ENCODE data around the gene E2F3. TPM values are rescaled to one million over a fixed set of nuclear protein-coding genes. Genes with fewer than 3 reads are reported as not detected.

E2F3 gene
- total and polyA plus RNA-seq, 9 donors, result 0.36 to 7.3 (median 2.7) TPM

- no peak for DNase-seq
- Histone ChIP-seq H3K4me3 (no peak overlapping the region), H3K9me3 (no peaks in the 10 kb centered on the region), H3K27ac (no peak overlapping the region), H3K27me3 (no peaks in the 10 kb centered on the region), H3K36me3 (no peaks in the 10 kb centered on the region), H3K4me1 (ENCODE audit: insufficient read depth) (no peaks in the 10 kb centered on the region)
- WGBS, 3 donors, result 94 to 98% (median 97%) methylated on average over 4 of the region's 4 CpGs
- intact Hi-C loops (cut with DNase I), result no loop called here
- TF ChIP-seq POLR2A (IDR thresholded peaks at IDR 0.05), result no peak
- TF ChIP-seq, protein P1, sequence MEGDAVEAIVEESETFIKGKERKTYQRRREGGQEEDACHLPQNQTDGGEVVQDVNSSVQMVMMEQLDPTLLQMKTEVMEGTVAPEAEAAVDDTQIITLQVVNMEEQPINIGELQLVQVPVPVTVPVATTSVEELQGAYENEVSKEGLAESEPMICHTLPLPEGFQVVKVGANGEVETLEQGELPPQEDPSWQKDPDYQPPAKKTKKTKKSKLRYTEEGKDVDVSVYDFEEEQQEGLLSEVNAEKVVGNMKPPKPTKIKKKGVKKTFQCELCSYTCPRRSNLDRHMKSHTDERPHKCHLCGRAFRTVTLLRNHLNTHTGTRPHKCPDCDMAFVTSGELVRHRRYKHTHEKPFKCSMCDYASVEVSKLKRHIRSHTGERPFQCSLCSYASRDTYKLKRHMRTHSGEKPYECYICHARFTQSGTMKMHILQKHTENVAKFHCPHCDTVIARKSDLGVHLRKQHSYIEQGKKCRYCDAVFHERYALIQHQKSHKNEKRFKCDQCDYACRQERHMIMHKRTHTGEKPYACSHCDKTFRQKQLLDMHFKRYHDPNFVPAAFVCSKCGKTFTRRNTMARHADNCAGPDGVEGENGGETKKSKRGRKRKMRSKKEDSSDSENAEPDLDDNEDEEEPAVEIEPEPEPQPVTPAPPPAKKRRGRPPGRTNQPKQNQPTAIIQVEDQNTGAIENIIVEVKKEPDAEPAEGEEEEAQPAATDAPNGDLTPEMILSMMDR (IDR thresholded peaks at IDR 0.05), result no peak
- TF ChIP-seq EP300 (IDR thresholded peaks at IDR 0.05), result no peak
These were observed 65.8 kb downstream of the E2F3 start for GRCh38 chr6:20467437-20467836.

DNA sequence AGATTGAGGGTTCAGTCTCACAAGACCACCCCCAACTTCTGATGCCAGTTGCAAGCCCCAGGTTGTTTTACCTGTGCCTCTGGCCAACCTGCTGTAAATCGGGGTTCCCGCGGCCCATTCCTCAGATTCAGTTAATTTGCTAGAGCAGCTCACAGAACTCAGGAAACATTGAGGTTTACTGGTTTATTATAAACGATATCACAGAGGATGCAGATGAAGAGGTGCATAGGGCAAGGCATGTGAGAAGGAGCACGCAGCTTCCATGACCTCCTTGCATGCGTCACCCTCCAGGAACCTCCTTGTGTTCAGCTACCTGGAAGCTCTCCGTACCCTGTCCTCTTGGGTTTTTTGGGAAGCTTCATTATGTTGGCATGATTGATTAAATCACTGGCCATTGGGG lies 66.5 kb downstream of the E2F3 start:
- H3K9me3 ChIP-seq, result no peaks in the 10 kb centered on the region
- H3K36me3 ChIP-seq, result no peaks in the 10 kb centered on the region
- DNase-seq, result no peak
- no peak overlapping the region for H3K4me3 ChIP-seq
- H3K4me1 ChIP-seq (ENCODE audit: insufficient read depth), result no peaks in the 10 kb centered on the region
- no peaks in the 10 kb centered on the region for H3K27me3 ChIP-seq
- no peak overlapping the region for H3K27ac ChIP-seq
- intact Hi-C loops (cut with DNase I), result no loop called here
- TF ChIP-seq POLR2A (IDR thresholded peaks at IDR 0.05) (no peak), EP300 (IDR thresholded peaks at IDR 0.05) (no peak)
- TF ChIP-seq, protein P1 (IDR thresholded peaks at IDR 0.05), result no peak
- 95 to 98% (median 97%) methylated on average over 7 of the region's 7 CpGs for WGBS, 3 donors

GRCh38 chr6:20472748-20473147 lies 71.1 kb downstream of the E2F3 start:
- intact Hi-C loops (cut with DNase I), result no loop called here
- no peak for TF ChIP-seq EP300 (IDR thresholded peaks at IDR 0.05)
- no peak for TF ChIP-seq POLR2A (IDR thresholded peaks at IDR 0.05)
- TF ChIP-seq, protein P1 (IDR thresholded peaks at IDR 0.05), result no peak
- H3K36me3 ChIP-seq, result no peaks in the 10 kb centered on the region
- H3K9me3 ChIP-seq, result no peaks in the 10 kb centered on the region
- no peak overlapping the region for H3K27ac ChIP-seq
- no peaks in the 10 kb centered on the region for H3K4me1 ChIP-seq (ENCODE audit: insufficient read depth)
- 71 to 84% (median 79%) methylated on average over 3 of the region's 3 CpGs for WGBS, 3 donors
- no peak for DNase-seq
- H3K4me3 ChIP-seq, result no peak overlapping the region
- H3K27me3 ChIP-seq, result no peaks in the 10 kb centered on the region

DNA sequence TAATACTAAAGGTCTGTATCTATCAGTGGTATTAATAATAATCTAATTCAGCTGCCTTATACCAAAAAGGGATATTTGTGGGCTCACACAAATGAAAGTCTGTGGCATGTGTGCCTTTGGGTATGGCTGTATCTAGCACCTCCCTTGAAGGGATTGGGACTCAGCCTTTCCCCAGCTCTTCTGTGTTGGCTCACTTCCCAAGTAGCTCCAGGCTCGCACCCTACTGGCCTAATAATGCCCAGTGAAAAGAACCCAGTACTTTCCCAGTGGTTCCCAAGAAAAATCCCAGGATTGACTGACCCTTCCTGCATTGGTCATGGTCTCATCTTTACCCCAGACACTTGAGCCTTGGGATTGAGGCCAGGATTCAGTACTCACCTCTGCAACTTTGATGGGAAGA lies 71.8 kb downstream of the E2F3 start:
- WGBS, 3 donors, result 92 to 96% (median 95%) methylated on average over 1 of the region's 1 CpG
- TF ChIP-seq EP300 (IDR thresholded peaks at IDR 0.05) (no peak), POLR2A (IDR thresholded peaks at IDR 0.05) (no peak)
- TF ChIP-seq, protein P1 (IDR thresholded peaks at IDR 0.05), result no peak
- Histone ChIP-seq H3K4me3 (no peak overlapping the region), H3K9me3 (no peaks in the 10 kb centered on the region), H3K36me3 (no peaks in the 10 kb centered on the region), H3K27me3 (no peaks in the 10 kb centered on the region), H3K27ac (no peak overlapping the region), H3K4me1 (ENCODE audit: insufficient read depth) (no peaks in the 10 kb centered on the region)
- intact Hi-C loops (cut with DNase I), result no loop called here
- no peak for DNase-seq
